GM19452 (cell line): ENCODE results near the gene ZC3H7A.
"Not testable (repeated sequence)": the region's sequence is repeated elsewhere in the genome, so short reads cannot be mapped to it uniquely, and the experiment has no call there.

ENCODE experiments used
- ATAC-seq: cut with Tn5 transposase; IDR thresholded peaks from one replicate; pipeline ENCODE4 v1.9.1; 2021; ENCODE audit not compliant: unreplicated experiment

Gene ZC3H7A

GRCh38 chr16:11801481-11802021 lies 4.5 kb upstream of the ZC3H7A start:
- ATAC-seq: no peak

GRCh38 chr16:11800382-11800718 lies 3.3 kb upstream of the ZC3H7A start:
- ATAC-seq: no peak

GRCh38 chr16:11799509-11800381 lies 2.7 kb upstream of the ZC3H7A start:
- ATAC-seq: no peak

- ATAC-seq: no peak
These were observed 1.9 kb upstream of the ZC3H7A start for GRCh38 chr16:11799017-11799381.

- ATAC-seq: no peak
These were observed 870 bp upstream of the ZC3H7A start for GRCh38 chr16:11797957-11798299.

GRCh38 chr16:11796227-11797165 lies 562 bp downstream of the ZC3H7A start:
- peak; percentile 12 for ATAC-seq

GRCh38 chr16:11795887-11796226 lies 1.2 kb downstream of the ZC3H7A start:
- no peak for ATAC-seq

- ATAC-seq: no peak
These were observed 1.8 kb downstream of the ZC3H7A start for GRCh38 chr16:11794996-11795886.

GRCh38 chr16:11794447-11794846 lies 2.6 kb downstream of the ZC3H7A start:
- ATAC-seq: no peak

GRCh38 chr16:11793840-11794239 lies 3.2 kb downstream of the ZC3H7A start:
- ATAC-seq: no peak

- no peak for ATAC-seq
These were observed 4.4 kb downstream of the ZC3H7A start for GRCh38 chr16:11792410-11793241.

GRCh38 chr16:11791144-11791828 lies 5.8 kb downstream of the ZC3H7A start:
- ATAC-seq: no peak

- ATAC-seq: no peak
These were observed 8.1 kb downstream of the ZC3H7A start for GRCh38 chr16:11788914-11789313.

- not testable (repeated sequence) for ATAC-seq
These were observed 12.0 kb downstream of the ZC3H7A start for GRCh38 chr16:11784980-11785599.

GRCh38 chr16:11784381-11784780 lies 12.7 kb downstream of the ZC3H7A start:
- not testable (repeated sequence) for ATAC-seq

GRCh38 chr16:11784038-11784369 lies 13.1 kb downstream of the ZC3H7A start:
- ATAC-seq: no peak

- ATAC-seq: peak; percentile 62
These were observed 13.6 kb downstream of the ZC3H7A start for GRCh38 chr16:11783319-11784037.

- ATAC-seq: no peak
These were observed 15.3 kb downstream of the ZC3H7A start for GRCh38 chr16:11781773-11782172.
